Ishikawa (cell line): Measurements from ENCODE around the gene BDH2.

ENCODE experiments used
- CEBPB ChIP-seq: IDR thresholded peaks from 2 replicates; pipeline ENCODE4 v1.6.1; 2012
- CREB1 ChIP-seq: IDR thresholded peaks from 2 replicates; pipeline ENCODE4 v1.6.1; 2012; ENCODE audit warnings: low read depth
- EGR1 ChIP-seq: IDR thresholded peaks from 2 replicates; pipeline ENCODE4 v1.6.1; 2012
- EP300 ChIP-seq: IDR thresholded peaks from 2 replicates; pipeline ENCODE4 v1.6.1; 2012; ENCODE audit warnings: borderline replicate concordance
- FOXM1 ChIP-seq: IDR thresholded peaks from 2 replicates; pipeline ENCODE4 v1.6.1; 2012; ENCODE audit warnings: low read depth, borderline replicate concordance
- MAX ChIP-seq: IDR thresholded peaks from 2 replicates; pipeline ENCODE4 v1.6.1; 2012
- NFIC ChIP-seq: IDR thresholded peaks from 2 replicates; pipeline ENCODE4 v1.6.1; 2012
- RAD21 ChIP-seq: IDR thresholded peaks from 2 replicates; pipeline ENCODE4 v1.6.1; 2012; ENCODE audit warnings: low read depth
- REST ChIP-seq: IDR thresholded peaks from 2 replicates; pipeline ENCODE4 v1.6.1; 2012; ENCODE audit warnings: low read depth, mild to moderate bottlenecking
- TAF1 ChIP-seq: IDR thresholded peaks from 2 replicates; pipeline ENCODE4 v1.6.1; 2012; ENCODE audit warnings: low read depth, mild to moderate bottlenecking
- TCF12 ChIP-seq: IDR thresholded peaks from 2 replicates; pipeline ENCODE4 v1.6.1; 2012; ENCODE audit warnings: low read depth
- TEAD4 ChIP-seq: IDR thresholded peaks from 2 replicates; pipeline ENCODE4 v1.6.1; 2012
- USF1 ChIP-seq: IDR thresholded peaks from 2 replicates; pipeline ENCODE4 v1.6.1; 2012
- YY1 ChIP-seq: IDR thresholded peaks from 2 replicates; pipeline ENCODE4 v1.6.1; 2012; ENCODE audit warnings: low read depth
- ZBTB7A ChIP-seq: IDR thresholded peaks from 2 replicates; pipeline ENCODE4 v1.6.1; 2012; ENCODE audit warnings: low read depth

The BDH2 gene

GRCh38 chr4:103100691-103101090, 1.1 kb upstream of the BDH2 start:
- TF ChIP-seq REST (no peak), TCF12 (no peak), MAX (no peak), NFIC (no peak), ZBTB7A (no peak), EGR1 (no peak), USF1 (no peak), FOXM1 (no peak)

- TF ChIP-seq CREB1 (no peak), RAD21 (no peak), REST (no peak), TCF12 (no peak), USF1 (no peak), TEAD4 (no peak), FOXM1 (no peak), CEBPB (no peak), YY1 (no peak), EGR1 (no peak), ZBTB7A (no peak), TAF1 (no peak), EP300 (no peak), NFIC (no peak), MAX (no peak)
Measured at GRCh38 chr4:103098756-103099440, 736 bp downstream of the BDH2 start.

- no peak for TF ChIP-seq EGR1
- TF ChIP-seq TCF12 = no peak
- no peak for TF ChIP-seq NFIC
- TF ChIP-seq TEAD4 = no peak
- no peak for TF ChIP-seq FOXM1
- no peak for TF ChIP-seq TAF1
- TF ChIP-seq REST = no peak
- no peak for TF ChIP-seq YY1
- no peak for TF ChIP-seq USF1
- no peak for TF ChIP-seq EP300
- no peak for TF ChIP-seq CREB1
- TF ChIP-seq MAX = no peak
- TF ChIP-seq ZBTB7A = no peak
- TF ChIP-seq CEBPB = no peak
Measured at GRCh38 chr4:103098341-103098740, 1.3 kb downstream of the BDH2 start.

GRCh38 chr4:103097112-103097511, 2.5 kb downstream of the BDH2 start:
- no peak for TF ChIP-seq FOXM1
- TF ChIP-seq TCF12 = no peak
- TF ChIP-seq RAD21 = no peak
- no peak for TF ChIP-seq EP300
- TF ChIP-seq TEAD4 = no peak
- no peak for TF ChIP-seq USF1
- no peak for TF ChIP-seq EGR1
- TF ChIP-seq NFIC = no peak
- TF ChIP-seq REST = no peak
- TF ChIP-seq CEBPB = no peak
- no peak for TF ChIP-seq CREB1
- TF ChIP-seq ZBTB7A = no peak
